Measurements from ENCODE around the gene AAMP. TPM values are rescaled to one million over a fixed set of nuclear protein-coding genes. Genes with fewer than 3 reads are reported as not detected.
"Not testable (repeated sequence)": the region's sequence is repeated elsewhere in the genome, so short reads cannot be mapped to it uniquely, and the experiment has no call there.

AAMP gene
- total RNA-seq, 1 donor from 2014 or later: 116 TPM

- DNase-seq (ENCODE audit: low read depth in 2 of 2): no peak
Measured at GRCh38 chr2:218275371-218276072, 5.6 kb upstream of the AAMP start.

GRCh38 chr2:218274586-218274985 lies 4.6 kb upstream of the AAMP start:
- no peak for DNase-seq (ENCODE audit: low read depth in 2 of 2)

GRCh38 chr2:218273908-218274249 lies 3.9 kb upstream of the AAMP start:
- DNase-seq (ENCODE audit: low read depth in 2 of 2): no peak

DNA sequence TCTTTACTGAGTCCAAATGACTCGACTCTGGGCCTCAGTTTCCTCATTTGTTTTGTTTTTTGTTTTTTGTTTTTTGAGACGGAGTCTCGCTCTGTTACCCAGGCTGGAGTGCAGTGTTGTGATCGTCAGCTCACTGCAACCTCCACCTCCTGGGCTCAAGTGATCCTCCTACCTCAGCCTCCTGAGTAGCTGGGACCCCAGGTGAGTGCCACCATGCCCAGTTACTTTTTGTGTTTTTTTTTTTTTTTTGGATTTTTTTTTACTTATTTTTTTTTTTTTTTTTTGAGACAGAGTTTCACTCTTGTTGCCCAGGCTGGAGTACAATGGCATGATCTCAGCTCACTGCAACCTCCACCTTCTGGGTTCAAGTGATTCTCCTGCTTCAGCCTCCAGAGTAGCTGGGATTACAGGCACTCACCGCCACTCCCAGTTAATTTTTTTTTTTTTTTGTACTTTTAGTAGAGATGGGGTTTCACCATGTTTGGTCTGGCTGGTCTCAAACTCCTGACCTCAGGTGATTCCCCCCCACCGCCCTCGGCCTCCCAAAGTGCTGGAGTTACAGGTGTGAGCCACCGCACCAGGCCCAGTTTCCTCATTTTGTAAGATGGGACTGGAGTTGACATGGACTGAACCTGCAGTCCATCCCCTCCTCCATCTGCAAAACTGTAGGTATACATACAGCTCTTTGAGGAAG lies 3.4 kb upstream of the AAMP start:
- not testable (repeated sequence) for DNase-seq (ENCODE audit: low read depth in 2 of 2)

DNA sequence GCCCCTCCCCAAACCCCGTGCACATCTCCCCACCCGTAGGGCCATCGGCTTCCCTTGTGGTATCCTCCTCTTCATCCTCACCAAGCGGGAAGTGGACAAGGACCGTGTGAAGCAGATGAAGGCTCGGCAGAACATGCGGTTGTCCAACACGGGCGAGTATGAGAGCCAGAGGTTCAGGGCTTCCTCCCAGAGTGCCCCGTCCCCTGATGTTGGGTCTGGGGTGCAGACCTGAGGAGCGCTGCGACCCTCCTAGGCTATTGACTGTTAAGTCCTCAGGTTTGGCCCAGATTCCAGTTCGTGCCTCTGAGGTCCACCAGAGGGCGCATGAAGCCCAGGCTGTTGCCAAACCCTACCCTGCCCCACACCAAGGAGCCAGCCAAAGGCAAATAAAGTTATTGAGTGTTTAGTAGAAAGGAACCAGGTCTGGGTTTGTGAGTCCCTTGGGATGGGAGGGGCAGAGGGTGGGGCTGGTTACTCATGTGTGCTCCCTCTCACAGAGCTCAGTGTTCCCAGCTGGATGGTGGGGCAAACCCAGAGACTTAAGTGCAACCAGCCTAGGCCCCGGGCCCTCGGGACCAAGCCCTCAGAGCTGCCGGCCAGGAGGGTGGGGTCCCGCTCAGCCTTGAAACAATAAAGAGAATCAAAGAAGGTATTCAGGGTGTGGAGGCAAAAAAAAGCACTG lies 2.7 kb upstream of the AAMP start:
- DNase-seq (ENCODE audit: low read depth in 2 of 2): peak; percentile 88 to 90

GRCh38 chr2:218271865-218272530 lies 2.1 kb upstream of the AAMP start:
- no peak for DNase-seq (ENCODE audit: low read depth in 2 of 2)

GRCh38 chr2:218271487-218271797 lies 1.5 kb upstream of the AAMP start:
- no peak for DNase-seq (ENCODE audit: low read depth in 2 of 2)

DNA sequence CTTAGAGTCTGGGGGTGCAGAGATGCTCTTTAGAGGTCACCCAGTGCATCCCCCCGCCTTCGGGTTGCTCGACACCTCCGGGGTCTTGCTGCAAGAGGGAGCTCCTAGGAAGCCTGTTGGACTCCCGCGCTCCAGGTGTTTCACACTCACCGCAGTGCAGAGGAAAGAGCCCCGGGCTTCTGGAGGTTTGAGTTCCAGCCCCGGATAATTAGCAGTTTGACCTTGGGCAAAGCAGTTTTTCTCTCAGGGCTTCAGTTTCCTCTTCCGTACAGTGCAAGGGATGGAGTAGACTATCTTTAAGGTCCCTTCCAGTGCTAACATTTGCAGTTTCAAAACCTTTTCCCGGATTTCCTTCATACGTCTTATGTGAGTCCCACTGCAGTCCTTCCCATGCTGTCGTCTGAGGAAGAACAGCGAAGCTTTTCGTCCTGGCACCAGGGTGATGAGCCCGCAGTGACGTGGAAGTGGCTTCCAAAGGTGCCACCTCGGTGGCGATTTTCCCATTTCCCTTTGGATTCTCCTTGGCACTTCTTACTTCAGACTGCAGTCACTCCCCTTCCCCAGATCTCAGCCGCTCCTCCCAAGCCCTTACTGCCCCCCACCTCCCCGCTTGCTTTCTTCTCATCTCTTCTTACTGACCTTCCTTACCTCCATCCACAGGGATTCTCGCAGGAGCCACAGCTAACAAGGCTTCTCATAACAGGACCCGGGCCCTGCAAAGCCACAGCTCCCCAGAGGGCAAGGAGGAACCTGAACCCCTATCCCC lies 967 bp upstream of the AAMP start:
- DNase-seq (ENCODE audit: low read depth in 2 of 2): no peak

DNA sequence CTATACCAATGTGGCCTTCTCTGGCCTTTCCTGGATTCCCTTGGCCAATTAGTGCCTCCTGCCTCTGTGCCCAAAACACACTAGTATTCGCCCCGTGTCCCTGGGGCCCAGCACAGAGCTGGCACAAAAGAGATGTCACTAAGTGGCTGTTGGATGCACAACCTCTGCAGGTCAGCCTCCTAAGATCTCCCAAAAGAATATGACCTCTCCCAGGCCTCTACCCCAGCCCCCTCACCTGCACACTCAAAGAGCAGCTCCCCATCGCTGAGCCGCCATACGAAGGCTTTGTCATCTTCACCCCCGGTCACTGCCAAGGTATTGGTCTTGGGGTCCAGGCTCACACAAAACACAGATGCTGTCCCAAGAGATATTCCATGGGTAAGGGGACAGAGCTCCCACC lies 2.7 kb downstream of the AAMP start:
- DNase-seq (ENCODE audit: low read depth in 2 of 2): no peak

DNA sequence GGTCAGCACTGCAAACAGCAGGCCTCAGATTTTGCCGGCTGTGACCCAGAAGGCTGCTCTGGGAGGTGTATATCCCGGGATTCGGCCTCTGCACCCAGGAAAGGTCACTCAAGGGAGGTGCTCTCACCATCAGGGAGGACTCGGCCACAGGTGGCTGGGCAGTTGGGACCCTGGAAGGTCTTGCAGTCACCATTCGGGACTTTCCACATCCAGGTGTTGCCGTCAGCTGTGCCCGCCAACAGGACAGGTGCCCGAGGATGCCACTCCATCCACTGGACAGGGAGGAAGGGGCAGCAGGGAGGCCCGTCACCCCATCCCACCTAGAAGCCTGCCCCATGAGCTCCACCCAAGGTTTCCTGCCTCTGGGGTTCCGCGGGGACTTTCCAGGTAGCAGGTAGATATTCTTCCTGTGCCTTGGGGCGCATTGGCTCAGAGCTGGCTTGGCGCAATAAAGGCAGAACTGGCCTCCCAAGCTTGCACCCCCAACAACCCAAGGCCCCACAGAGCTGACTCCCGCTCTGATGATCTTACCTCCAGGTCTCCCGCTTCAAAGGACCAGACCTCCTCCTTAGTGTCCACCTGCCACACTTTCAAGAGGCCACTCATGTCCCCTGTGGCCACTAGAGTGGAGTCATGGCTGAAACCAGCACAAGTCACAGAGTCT lies 3.5 kb downstream of the AAMP start:
- no peak for DNase-seq (ENCODE audit: low read depth in 2 of 2)

GRCh38 chr2:218265626-218266025 lies 4.3 kb downstream of the AAMP start:
- no peak for DNase-seq (ENCODE audit: low read depth in 2 of 2)

DNA sequence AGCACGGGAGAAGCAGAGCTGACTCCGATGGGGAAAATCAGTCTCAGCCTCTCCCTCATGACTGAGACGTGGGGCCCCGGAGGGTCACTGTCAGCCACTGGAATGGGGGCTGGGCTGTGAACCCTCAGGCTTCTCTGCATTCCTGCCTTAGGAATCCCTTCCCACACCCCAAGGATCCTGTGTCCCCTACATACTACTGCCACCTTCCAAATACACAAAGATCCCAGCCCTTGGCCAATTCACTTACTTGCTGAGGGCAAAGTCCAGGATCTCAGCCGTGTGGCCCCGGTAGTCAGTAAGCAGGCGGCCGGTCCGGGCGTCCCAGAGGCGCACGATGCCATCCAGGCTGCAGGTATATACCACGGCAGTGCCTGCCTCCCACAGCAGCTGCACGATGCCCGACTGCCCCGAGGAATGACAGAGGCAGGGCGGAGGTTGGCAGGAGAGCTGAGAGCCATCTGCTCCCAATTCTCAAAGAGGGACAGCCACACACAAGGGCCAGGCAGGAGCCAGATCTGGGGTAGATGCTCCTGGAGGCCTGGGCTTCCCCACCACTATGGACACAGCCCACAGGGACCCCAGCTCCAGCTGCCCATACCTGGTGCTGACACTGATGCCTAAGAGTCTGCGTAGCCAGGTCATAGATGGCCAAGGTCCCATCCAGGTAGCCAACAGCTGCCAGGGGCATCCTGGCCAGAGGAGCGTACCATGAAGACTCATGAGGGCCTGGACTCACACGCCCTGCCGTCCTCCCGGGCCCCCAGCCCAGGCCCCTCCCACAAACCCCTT lies 5.0 kb downstream of the AAMP start:
- DNase-seq (ENCODE audit: low read depth in 2 of 2): no peak

GRCh38 chr2:218263817-218264641 lies 5.9 kb downstream of the AAMP start:
- DNase-seq (ENCODE audit: low read depth in 2 of 2): no peak

GRCh38 chr2:218262631-218263586 lies 7.0 kb downstream of the AAMP start:
- no peak for DNase-seq (ENCODE audit: low read depth in 2 of 2)

DNA sequence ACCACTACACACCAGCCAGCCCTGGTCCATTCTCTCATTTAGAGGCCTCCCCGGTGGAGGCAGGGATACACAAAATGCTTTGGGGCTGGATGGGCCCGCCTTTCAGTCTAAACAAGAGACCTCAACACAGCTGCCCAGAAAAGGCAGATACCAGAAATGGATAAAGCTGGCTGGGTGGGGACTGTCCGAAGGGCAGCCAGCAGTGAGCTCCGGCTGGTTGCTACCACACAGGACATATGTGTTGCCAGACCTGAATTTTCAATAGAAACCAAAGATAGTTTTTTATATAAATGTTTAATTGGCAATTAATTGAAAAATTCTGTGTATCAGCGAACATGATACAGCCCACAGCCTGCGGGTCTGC lies 7.7 kb downstream of the AAMP start:
- no peak for DNase-seq (ENCODE audit: low read depth in 2 of 2)

GRCh38 chr2:218261423-218262236 lies 8.3 kb downstream of the AAMP start:
- no peak for DNase-seq (ENCODE audit: low read depth in 2 of 2)

- no peak for DNase-seq (ENCODE audit: low read depth in 2 of 2)
Measured at GRCh38 chr2:218260742-218261422, 9.1 kb downstream of the AAMP start, which contains the start of gene GPBAR1. Gene GPBAR1, plus strand, starts transcription at chr2:218261015. Its CDS starts 1,710 bp downstream, at chr2:218262725.
